NB4 (cell line): ENCODE data around the gene CCDC158.
"Not testable (repeated sequence)": the region's sequence is repeated elsewhere in the genome, so short reads cannot be mapped to it uniquely, and the experiment has no call there.

Experiments
- DNase-seq: peaks from one replicate; pipeline ENCODE4 v3.0.0; 2010; ENCODE audit warnings: low read depth
- H3K4me3 ChIP-seq: one replicate; pipeline ENCODE4 v1.5.1; 2011; ENCODE audit warnings: mild to moderate bottlenecking, low read depth, low read length, moderate library complexity
- CTCF ChIP-seq: IDR thresholded peaks from one replicate; pipeline ENCODE4 v1.5.1; 2012; ENCODE audit warnings: low read depth, low read length
- MAX ChIP-seq: IDR thresholded peaks from 2 replicates; pipeline ENCODE4 v1.6.1; 2011; ENCODE audit warnings: low read depth, low read length
- MYC ChIP-seq: IDR thresholded peaks from 2 replicates; pipeline ENCODE4 v1.6.1; 2011; ENCODE audit warnings: low read depth, low read length
- POLR2A ChIP-seq: IDR thresholded peaks from 2 replicates; pipeline ENCODE4 v1.6.1; 2011; ENCODE audit warnings: mild to moderate bottlenecking; ENCODE audit not compliant: insufficient read length; ENCODE audit errors: extremely low read depth

Gene CCDC158

GRCh38 chr4:76283900-76284299 is 137.0 kb downstream of the CCDC158 start:
- TF ChIP-seq MAX (no peak), POLR2A (no peak), MYC (no peak), CTCF (no peak)
- no peak for DNase-seq
- H3K4me3 ChIP-seq, result no peak overlapping the region

- no peak for DNase-seq
- no peak for TF ChIP-seq POLR2A
Observed at GRCh38 chr4:76282941-76283689, 137.8 kb downstream of the CCDC158 start.

GRCh38 chr4:76281594-76281993 is 139.3 kb downstream of the CCDC158 start:
- not testable (repeated sequence) for H3K4me3 ChIP-seq, DNase-seq

More at GRCh38 chr4:76282941-76283689, 137.8 kb downstream of the CCDC158 start:
- H3K4me3 ChIP-seq, result no peak overlapping the region

GRCh38 chr4:76280488-76281441 is 140.2 kb downstream of the CCDC158 start:
- no peak for DNase-seq
- no peak for TF ChIP-seq POLR2A
- TF ChIP-seq CTCF, result no peak
- no peak for TF ChIP-seq MAX
- TF ChIP-seq MYC, result no peak
- no peak overlapping the region for H3K4me3 ChIP-seq

GRCh38 chr4:76279462-76279861 is 141.5 kb downstream of the CCDC158 start:
- H3K4me3 ChIP-seq, result no peak overlapping the region
- TF ChIP-seq MAX, result no peak
- no peak for TF ChIP-seq CTCF
- no peak for TF ChIP-seq POLR2A
- TF ChIP-seq MYC, result no peak
- DNase-seq, result no peak

- H3K4me3 ChIP-seq, result no peak overlapping the region
- TF ChIP-seq CTCF, result no peak
- TF ChIP-seq MYC, result no peak
- TF ChIP-seq POLR2A, result no peak
- no peak for TF ChIP-seq MAX
- peak; percentile 77 for DNase-seq
Observed at GRCh38 chr4:76278583-76278982, 142.4 kb downstream of the CCDC158 start.
